ACC112 (cell line): ENCODE data around the gene CNBD2.
"Not testable (repeated sequence)": the region's sequence is repeated elsewhere in the genome, so short reads cannot be mapped to it uniquely, and the experiment has no call there.

Source experiments
- H2AFZ ChIP-seq: fragments of 200-600 bp; sonication (generic); one replicate; pipeline ENCODE4 v1.6.0; 2017; ENCODE audit warnings: antibody characterized with exemption, low read length; ENCODE audit not compliant: unreplicated experiment
- H3K27ac ChIP-seq: fragments of 200-600 bp; sonication (generic); 2 replicates; pipeline ENCODE4 v1.5.1; 2014; ENCODE audit warnings: low read depth, mild to moderate bottlenecking, antibody characterized with exemption, low read length, moderate library complexity
- H3K27me3 ChIP-seq: fragments of 200-600 bp; sonication (generic); 2 replicates; pipeline ENCODE4 v1.6.1; 2014; ENCODE audit warnings: mild to moderate bottlenecking, antibody characterized with exemption, low read length, moderate library complexity, mixed read lengths; ENCODE audit not compliant: insufficient read depth
- H3K36me3 ChIP-seq: fragments of 200-600 bp; sonication (generic); 2 replicates; pipeline ENCODE4 v1.6.1; 2016; ENCODE audit warnings: mild to moderate bottlenecking, antibody characterized with exemption, low read length, moderate library complexity, mixed read lengths; ENCODE audit not compliant: insufficient read depth
- H3K4me1 ChIP-seq: fragments of 200-600 bp; sonication (generic); one replicate; pipeline ENCODE4 v1.6.1; 2016; ENCODE audit warnings: low read length, mixed read lengths; ENCODE audit not compliant: insufficient read depth, unreplicated experiment, control insufficient read depth
- H3K4me3 ChIP-seq: fragments of 200-600 bp; sonication (generic); 2 replicates; pipeline ENCODE4 v1.5.1; 2014; ENCODE audit warnings: mild to moderate bottlenecking, low read depth, low read length
- H3K79me2 ChIP-seq: fragments of 200-600 bp; sonication (generic); one replicate; pipeline ENCODE4 v1.6.0; 2016; ENCODE audit warnings: low read length; ENCODE audit not compliant: control insufficient read depth, unreplicated experiment, insufficient read depth

The CNBD2 gene

DNA sequence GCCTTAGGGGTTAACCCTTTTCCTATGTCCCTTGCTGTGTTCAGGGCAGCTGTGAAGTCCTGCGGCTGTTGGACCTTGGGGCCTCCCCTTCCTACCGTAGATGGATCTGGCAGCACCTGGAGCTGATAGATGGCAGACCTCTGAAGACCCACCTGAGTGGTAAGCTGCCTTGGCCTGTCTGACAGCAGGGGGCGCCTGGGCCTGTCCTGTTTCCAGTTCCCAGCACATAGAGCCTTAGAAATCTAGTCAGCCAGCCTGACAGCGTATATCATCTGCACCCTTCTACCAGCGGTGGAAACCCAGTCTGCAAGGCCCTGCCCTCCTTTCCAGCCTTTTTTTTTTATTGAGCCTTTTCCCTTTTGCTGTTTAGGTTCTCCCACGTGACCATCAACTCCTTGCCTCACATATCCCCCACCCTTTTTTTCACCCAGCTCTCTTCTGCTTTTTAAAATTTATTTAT, 26.6 kb downstream of the CNBD2 start:
- Histone ChIP-seq H2AFZ (no peak overlapping the region), H3K4me1 (no peaks in the 10 kb centered on the region), H3K4me3 (no peak overlapping the region), H3K27ac (no peak overlapping the region), H3K36me3 (no peaks in the 10 kb centered on the region), H3K27me3 (no peaks in the 10 kb centered on the region), H3K79me2 (no peaks in the 10 kb centered on the region)

DNA sequence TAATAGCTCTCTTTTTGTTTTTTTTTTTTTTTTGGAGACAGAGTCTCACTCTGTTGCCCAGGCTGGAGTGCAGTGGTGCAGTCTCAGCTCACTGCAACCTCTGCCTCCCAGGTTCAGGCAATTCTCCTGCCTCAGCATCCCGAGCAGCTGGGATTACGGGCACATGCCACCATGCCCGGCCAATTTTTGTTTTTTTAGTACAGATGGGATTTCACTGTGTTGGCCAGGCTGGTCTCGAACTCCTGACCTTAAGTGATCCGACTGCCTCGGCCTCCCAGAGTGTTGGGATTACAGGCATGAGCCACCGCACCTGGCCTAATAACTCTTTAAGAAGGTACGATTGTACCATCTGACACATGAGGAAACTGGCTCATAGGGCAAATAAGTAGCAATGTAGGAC, 28.1 kb downstream of the CNBD2 start:
- H3K4me1 ChIP-seq, H3K4me3 ChIP-seq, H3K79me2 ChIP-seq, H2AFZ ChIP-seq, H3K27ac ChIP-seq, H3K27me3 ChIP-seq, H3K36me3 ChIP-seq: not testable (repeated sequence)

DNA sequence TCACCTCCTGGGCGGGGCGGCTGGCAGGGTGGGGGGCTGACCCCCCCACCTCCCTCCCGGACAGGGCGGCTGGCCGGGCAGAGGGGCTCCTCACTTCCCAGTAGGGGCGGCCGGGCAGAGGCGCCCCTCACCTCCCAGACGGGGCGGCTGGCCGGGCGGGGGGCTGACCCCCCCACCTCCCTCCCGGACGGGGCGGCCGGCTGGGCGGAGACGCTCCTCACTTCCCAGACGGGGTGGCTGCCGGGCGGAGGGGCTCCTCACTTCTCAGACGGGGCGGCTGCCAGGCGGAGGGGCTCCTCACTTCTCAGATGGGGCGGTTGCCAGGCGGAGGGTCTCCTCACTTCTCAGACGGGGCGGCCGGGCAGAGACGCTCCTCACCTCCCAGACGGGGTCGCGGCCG, 32.9 kb downstream of the CNBD2 start:
- H2AFZ ChIP-seq, H3K36me3 ChIP-seq, H3K27me3 ChIP-seq, H3K4me3 ChIP-seq, H3K79me2 ChIP-seq, H3K27ac ChIP-seq, H3K4me1 ChIP-seq: not testable (repeated sequence)

DNA sequence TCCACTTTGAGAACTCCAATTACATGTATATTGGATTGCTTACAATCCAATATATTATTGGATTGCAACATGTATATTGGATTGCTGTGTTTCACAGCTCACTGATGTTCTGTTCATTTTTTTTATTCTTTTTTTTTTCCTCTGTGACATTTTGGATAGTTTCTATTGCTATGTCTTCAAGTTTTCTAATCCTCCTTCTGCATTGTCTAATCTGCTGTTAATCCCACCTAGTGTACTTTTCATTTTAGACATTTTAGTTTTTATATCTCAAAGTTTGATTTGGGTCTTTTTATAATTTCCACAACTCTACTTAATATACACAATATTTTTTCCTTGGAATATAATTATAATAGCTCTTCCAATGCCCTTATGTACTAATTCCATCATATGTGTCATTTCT, 34.5 kb downstream of the CNBD2 start:
- H3K4me1 ChIP-seq, result no peaks in the 10 kb centered on the region
- H3K36me3 ChIP-seq, result no peaks in the 10 kb centered on the region
- H3K27ac ChIP-seq, result no peak overlapping the region
- no peak overlapping the region for H2AFZ ChIP-seq
- no peaks in the 10 kb centered on the region for H3K27me3 ChIP-seq
- no peak overlapping the region for H3K4me3 ChIP-seq
- no peaks in the 10 kb centered on the region for H3K79me2 ChIP-seq

DNA sequence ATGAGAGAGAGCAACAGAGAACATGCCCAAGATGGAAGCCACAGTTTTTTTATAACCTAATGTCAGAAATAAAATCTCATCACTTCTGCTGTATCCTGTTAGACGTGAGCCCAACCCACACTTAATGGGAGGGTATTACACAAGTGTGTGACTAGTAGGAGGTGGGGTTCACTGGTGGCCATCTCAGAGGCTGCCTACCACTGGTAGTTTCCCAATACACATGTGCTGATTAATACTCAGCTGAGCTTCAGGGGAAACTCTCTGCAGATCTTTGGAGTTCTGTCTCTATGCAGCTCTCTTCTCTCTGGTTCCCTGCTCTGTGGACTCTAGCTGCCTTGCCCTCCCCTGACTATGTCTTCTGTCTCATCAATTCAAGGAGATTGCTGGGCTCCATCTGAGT, 35.7 kb downstream of the CNBD2 start:
- Histone ChIP-seq H2AFZ (no peak overlapping the region), H3K4me3 (no peak overlapping the region), H3K4me1 (no peaks in the 10 kb centered on the region), H3K27me3 (no peaks in the 10 kb centered on the region), H3K36me3 (no peaks in the 10 kb centered on the region), H3K27ac (no peak overlapping the region), H3K79me2 (no peaks in the 10 kb centered on the region)

DNA sequence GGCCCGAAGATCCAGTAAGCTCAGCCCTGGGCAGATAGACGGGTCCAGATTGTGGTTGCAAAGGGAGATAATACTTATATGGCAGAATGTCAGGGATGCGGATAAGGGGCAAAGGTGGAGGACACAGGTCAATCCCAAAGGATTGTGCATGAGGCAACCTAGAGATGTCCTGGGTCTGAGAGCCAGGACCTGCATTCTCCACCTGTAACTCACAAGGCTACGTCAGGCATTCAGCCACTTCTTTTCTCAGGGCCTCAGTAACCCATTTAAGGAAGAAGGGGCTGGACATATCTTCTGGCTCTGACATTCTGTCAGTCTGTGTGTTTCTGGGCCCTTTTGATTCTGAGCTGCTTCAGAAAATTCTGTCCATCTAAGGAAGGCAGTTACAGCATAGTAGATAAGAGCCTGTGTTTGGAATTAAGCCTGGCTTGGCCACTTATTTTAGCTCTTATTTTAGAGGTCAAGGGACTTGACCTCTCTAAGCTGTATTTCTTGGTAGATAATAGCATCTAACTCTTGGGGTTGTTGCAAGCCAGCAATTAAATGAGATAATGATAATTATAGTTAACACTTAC, 40.2 kb downstream of the CNBD2 start:
- Histone ChIP-seq H3K27ac (no peak overlapping the region), H3K4me1 (no peaks in the 10 kb centered on the region), H3K79me2 (no peaks in the 10 kb centered on the region), H3K4me3 (no peak overlapping the region), H3K27me3 (no peaks in the 10 kb centered on the region), H2AFZ (no peak overlapping the region), H3K36me3 (no peaks in the 10 kb centered on the region)

DNA sequence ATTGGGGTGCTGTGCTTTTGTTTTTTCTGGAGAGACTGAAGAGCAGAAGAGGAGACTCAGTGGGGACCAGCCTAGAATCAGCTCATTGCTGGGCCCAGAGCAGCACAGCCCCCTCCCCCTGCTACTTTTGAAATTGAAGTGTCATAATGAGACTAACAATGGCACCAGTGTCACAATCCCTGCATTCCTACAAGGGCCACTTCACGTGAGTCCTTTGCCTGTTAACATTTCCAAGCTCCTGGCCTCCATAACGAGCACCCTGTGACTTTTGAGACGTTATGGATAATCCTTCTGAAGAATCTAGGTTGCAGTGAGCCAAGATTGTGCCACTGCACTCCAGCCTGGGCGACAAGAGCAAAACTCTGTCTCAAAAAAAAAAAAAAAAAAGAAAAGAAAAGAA, 41.7 kb downstream of the CNBD2 start:
- Histone ChIP-seq H3K36me3 (no peaks in the 10 kb centered on the region), H3K4me1 (no peaks in the 10 kb centered on the region), H3K27ac (no peak overlapping the region), H3K27me3 (no peaks in the 10 kb centered on the region), H3K79me2 (no peaks in the 10 kb centered on the region), H3K4me3 (no peak overlapping the region), H2AFZ (no peak overlapping the region)

DNA sequence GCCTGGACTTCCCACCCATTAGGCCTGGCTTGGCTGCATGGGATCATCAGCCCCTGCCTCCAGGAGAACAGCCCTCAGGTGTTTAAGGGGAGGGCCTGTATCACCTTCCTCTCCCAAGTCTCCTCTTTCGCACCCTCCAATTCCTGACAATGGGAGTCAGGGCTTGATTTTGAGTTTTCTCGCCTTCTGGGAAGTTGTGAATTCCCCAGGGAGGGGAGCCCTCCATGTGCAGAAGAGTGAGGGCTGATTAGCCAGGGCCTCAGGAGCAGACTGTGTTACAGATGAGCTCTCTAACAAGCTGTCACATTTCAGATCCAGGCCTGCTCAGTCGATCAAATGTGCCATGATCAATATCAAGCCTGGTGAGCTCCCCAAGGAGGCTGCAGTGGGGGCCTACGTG, 42.4 kb downstream of the CNBD2 start:
- Histone ChIP-seq H3K4me1 (no peaks in the 10 kb centered on the region), H3K79me2 (no peaks in the 10 kb centered on the region), H3K27ac (no peak overlapping the region), H3K27me3 (no peaks in the 10 kb centered on the region), H2AFZ (no peak overlapping the region), H3K4me3 (no peak overlapping the region), H3K36me3 (no peaks in the 10 kb centered on the region)

DNA sequence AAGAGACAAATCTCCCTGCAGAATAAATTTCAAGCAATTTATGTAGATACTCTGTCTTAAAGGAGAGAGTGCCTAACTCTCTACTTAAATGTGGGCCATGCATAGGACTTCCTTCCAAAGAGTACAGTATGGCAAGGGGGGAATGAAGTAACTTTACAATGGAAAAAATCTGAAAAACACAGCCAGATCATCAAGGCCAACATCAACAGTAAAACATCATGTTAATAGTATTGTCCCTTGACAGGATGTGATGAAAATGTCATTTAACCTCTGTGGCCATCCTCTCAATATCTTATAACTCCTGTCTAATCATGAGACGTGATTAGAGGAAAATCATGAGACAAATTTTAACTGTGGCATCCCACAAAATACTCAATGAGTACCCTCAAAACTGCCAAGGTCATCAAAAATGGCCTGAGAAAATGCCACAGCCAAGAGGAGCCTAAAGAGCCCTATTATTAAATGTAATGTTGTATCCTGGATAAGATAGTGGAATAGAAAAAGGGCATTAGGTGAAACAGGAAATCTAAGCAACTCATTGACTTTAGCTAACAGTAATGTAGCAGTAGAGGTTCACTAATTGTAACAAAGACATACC, 47.5 kb downstream of the CNBD2 start:
- no peak overlapping the region for H2AFZ ChIP-seq
- no peaks in the 10 kb centered on the region for H3K27me3 ChIP-seq
- H3K79me2 ChIP-seq, result no peaks in the 10 kb centered on the region
- no peaks in the 10 kb centered on the region for H3K36me3 ChIP-seq
- H3K4me1 ChIP-seq, result peaks cover 15% of the 10 kb centered on the region
- H3K4me3 ChIP-seq, result no peak overlapping the region
- no peak overlapping the region for H3K27ac ChIP-seq

DNA sequence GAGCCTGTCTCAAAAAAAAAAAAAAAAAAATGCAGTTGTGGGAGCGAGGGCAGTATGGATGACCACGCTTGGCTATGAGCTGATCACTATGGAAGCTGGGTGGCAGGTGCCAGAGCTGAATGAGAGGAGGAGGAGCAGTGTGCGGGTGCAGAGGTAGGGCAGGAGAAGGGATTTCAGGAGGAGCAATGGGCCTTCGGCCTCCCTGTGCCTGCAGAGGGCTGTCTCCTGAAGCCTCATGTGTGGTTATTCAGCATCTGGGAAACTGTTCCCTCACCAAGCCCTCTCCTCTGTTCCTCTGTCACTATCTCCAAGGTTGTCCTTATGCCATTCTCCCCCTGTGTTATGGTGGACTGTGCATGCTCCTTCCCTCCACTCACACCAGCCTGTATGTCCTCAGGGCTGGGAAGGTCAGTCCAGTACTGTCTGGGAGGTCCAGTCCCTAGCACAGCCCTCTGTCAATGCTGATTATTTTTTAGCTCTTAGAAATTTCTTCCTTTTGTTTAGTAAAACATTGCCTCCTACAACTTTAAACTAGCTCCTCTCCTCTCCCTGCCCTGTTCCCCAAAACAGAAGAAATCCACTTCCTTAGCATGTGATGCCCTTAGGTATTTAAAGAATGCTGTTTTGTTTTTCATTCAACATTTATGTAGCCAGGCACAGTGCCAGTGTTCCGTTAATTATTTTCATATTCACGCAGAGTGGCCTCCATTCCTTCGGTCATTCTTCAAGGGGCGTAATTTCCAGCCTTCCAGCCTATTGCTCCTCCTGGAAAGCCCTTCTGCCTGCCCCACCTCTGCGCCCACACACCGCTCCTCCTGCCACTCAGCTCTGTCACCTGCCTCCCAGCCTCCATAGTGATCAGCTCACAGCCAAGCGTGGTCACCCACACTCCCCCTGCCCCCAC, 48.9 kb downstream of the CNBD2 start:
- Histone ChIP-seq H3K36me3 (no peaks in the 10 kb centered on the region), H3K79me2 (no peaks in the 10 kb centered on the region), H3K4me3 (no peak overlapping the region), H3K27ac (0 out of 2 replicates have a peak overlapping the region, but pooled peaks have one; percentile 19), H3K4me1 (peaks cover 15% of the 10 kb centered on the region), H2AFZ (peak overlapping the region; percentile 83), H3K27me3 (no peaks in the 10 kb centered on the region)
